ENCODE measurements around the gene RPL38.

The RPL38 gene

DNA sequence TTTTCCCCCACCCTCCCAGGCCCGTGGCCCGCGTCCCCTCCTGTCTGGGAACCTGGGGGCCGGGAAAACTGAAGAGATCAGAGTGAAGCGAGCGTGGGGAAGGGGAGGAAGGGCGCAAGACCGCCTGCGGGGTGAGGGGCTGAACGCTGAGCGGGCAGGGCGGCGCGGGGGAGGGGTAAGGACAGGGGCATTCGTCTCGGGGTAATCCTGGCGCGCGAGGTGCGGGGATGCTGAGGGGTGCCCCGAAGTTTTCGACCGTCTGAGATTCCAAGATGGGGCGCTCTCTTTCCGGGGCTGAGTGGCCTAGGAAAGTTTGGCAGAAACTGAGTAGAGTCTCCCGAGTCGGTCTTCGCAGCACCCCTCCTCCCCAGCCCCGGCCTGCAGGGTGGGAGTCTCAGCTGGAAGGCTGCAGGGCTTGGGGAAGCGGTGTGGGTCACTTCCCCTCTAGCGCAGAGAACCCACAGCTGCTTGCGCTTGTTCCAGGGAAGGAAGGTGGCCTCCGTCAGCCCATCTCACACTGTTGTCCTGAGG lies 10.4 kb downstream of the RPL38 start:
- H3K4me3 ChIP-seq (ENCODE audit: low read length): peak overlapping the region; percentile 52
- no peak for DNase-seq (ENCODE audit: low read depth)
- TF ChIP-seq, protein P1, sequence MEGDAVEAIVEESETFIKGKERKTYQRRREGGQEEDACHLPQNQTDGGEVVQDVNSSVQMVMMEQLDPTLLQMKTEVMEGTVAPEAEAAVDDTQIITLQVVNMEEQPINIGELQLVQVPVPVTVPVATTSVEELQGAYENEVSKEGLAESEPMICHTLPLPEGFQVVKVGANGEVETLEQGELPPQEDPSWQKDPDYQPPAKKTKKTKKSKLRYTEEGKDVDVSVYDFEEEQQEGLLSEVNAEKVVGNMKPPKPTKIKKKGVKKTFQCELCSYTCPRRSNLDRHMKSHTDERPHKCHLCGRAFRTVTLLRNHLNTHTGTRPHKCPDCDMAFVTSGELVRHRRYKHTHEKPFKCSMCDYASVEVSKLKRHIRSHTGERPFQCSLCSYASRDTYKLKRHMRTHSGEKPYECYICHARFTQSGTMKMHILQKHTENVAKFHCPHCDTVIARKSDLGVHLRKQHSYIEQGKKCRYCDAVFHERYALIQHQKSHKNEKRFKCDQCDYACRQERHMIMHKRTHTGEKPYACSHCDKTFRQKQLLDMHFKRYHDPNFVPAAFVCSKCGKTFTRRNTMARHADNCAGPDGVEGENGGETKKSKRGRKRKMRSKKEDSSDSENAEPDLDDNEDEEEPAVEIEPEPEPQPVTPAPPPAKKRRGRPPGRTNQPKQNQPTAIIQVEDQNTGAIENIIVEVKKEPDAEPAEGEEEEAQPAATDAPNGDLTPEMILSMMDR (conservative IDR thresholded peaks at IDR 0.05; ENCODE audit: low read depth, low read length): no peak

DNA sequence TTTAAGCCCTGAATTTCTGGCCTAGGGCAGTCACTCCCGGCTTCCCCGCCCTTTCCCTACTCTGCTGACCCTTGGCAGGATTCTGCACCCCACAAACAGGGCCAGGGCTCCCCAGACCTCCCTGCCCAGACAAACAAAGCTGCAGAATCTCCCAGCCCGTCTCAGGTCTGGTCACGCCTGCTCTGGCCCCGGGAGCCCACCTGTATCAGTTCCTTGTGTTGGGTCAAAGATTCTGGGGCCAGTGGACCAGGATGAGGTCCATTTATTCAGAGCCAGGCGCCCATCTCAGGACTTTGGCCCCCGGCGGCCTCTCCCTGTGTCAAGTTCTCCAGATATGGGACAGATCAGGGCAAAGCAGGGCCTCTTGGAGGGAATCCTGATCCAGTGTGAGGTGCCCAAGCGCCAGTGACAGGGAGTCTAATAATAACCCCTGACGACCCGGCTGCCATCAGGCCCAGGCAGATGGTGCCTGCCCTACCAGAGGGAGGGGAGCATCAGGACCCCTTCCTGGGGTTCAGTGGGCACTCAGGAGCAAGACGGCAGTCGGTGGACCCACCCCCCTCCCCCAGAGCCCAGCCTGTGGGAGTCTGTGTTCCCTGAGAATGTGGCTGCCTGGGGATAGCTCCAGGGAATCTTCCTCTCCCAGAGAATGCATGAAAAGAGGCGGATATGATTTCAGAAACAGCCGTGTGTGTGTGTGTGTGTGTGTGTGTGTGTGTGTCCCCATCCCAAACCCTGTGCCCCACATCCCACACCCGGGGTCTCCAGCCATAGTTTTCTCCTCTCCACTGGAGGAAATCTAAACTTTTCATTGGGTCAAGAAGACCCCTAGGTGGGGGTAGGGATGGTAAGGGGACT lies 11.2 kb downstream of the RPL38 start:
- DNase-seq (ENCODE audit: low read depth): no peak
- H3K4me3 ChIP-seq (ENCODE audit: low read length): no peak overlapping the region
- TF ChIP-seq, protein P1 (conservative IDR thresholded peaks at IDR 0.05; ENCODE audit: low read depth, low read length): no peak

DNA sequence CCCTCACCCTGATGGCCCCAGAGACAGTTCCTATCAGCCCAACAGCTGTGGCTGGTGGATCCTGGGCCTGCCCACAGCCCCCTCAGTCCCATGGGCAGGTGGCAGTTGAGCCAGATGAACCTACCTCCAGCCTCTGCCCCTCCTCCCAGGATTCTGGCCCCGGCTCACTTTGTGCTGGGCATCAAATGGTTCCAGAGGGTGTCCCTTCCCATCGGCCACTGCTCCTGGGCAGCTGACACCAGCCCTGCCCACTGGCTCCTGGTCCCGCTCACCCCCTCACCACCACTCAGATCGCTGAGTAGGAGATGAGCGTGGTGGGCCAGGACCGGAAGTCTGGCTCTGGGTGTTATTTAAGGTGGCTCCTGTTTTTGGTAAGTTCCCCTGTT lies 11.9 kb downstream of the RPL38 start:
- TF ChIP-seq, protein P1 (conservative IDR thresholded peaks at IDR 0.05; ENCODE audit: low read depth, low read length): no peak
- no peak for DNase-seq (ENCODE audit: low read depth)

DNA sequence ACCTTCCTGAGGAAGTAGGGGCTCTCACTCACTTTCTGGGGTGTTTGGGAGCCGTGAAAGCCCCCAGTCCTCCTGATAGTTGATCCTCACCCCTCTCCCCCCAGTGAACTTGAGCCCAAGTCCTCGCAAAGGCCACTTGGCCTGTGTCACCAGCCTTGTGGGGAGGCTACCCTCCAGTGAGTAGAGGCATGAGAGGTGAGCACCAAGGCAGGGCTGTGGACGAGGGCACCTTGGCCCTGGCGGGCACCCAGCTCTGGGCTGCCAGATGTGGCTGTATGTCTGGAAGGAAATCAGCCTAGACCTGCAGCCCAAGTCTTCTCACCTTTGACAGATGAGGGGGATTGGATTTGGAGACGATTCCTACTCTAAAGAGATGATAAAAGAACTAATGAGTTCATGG lies 13.0 kb downstream of the RPL38 start:
- no peak overlapping the region for H3K4me3 ChIP-seq (ENCODE audit: low read length)
- DNase-seq (ENCODE audit: low read depth): no peak
- TF ChIP-seq, protein P1 (conservative IDR thresholded peaks at IDR 0.05; ENCODE audit: low read depth, low read length): no peak

More for the DNA sequence above, 11.9 kb downstream of the RPL38 start:
- no peak overlapping the region for H3K4me3 ChIP-seq (ENCODE audit: low read length)

DNA sequence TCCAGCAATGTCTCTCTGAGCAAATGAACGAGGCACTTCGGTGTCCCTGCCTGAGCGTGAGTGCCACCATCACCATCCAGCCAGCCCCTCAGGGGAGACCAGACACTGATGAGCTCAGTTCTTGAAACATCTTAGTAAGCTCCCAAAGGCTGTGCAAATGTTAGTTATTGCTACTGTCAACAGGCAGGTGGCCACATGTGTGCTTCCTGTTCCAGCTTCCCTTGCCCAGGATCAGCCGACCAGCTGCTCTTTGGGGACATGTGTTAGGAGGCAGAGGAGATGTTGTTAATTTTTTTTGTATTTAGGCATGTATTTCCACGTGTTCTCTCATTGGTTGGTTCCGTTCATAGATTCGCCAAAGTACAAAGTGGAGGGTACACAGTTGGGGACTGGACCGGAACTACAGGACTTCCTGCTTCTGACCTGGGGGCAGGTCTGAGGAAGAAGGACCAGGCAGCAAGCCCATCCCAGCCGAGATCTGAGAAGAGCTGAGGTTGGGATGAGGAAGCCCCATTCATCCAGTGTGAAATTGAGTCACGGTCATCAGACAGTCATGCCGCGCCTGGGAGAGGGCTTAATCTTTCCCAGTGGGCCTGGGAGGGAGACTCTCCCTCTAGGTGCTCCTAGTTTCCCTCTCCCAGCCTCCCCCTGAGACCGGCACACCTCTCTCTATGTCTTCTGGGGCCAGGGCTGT lies 13.7 kb downstream of the RPL38 start:
- no peak overlapping the region for H3K4me3 ChIP-seq (ENCODE audit: low read length)
- TF ChIP-seq, protein P1 (conservative IDR thresholded peaks at IDR 0.05; ENCODE audit: low read depth, low read length): no peak
- DNase-seq (ENCODE audit: low read depth): no peak

DNA sequence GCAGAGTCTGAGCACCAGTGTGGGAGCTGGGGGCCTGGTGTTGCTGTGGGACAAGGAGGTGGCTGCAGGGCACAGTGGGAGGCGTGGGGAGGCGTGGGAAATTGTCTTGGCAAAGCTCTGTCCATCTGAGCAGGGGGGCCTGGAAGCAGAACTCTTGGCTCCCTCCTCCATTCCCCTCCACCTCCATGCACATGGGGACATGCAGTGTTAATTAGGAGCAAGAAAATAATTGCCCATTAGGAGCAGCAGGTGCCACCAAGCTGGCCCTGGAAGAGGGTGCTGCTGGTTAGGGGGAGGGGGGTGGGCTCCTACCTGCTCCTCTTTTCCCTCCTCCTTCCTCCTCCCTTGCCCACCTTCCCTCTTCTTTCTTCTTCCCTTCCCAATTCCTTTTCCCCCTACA lies 14.4 kb downstream of the RPL38 start:
- DNase-seq (ENCODE audit: low read depth): no peak
- TF ChIP-seq, protein P1 (conservative IDR thresholded peaks at IDR 0.05; ENCODE audit: low read depth, low read length): no peak
- no peak overlapping the region for H3K4me3 ChIP-seq (ENCODE audit: low read length)
